D721Med (cell line): ENCODE data around the gene CNPY2.
"Not testable (repeated sequence)": the region's sequence is repeated elsewhere in the genome, so short reads cannot be mapped to it uniquely, and the experiment has no call there.

Source experiments
- DNase-seq: peaks from one replicate; pipeline ENCODE4 v3.0.0; 2011; ENCODE audit warnings: low spot score; ENCODE audit not compliant: insufficient read length
- FAIRE-seq: peaks from 2 replicates; lab custom pipeline; 2011; peaks lifted over from hg19 to GRCh38; lab: Jason Lieb, UNC
- TF ChIP-seq, protein P1 (sequence below): IDR thresholded peaks from 2 replicates; pipeline ENCODE4 v1.5.1; 2012; ENCODE audit warnings: mild to moderate bottlenecking, control low read depth; ENCODE audit not compliant: insufficient read depth; ENCODE audit errors: missing control alignments

CNPY2 gene

DNA sequence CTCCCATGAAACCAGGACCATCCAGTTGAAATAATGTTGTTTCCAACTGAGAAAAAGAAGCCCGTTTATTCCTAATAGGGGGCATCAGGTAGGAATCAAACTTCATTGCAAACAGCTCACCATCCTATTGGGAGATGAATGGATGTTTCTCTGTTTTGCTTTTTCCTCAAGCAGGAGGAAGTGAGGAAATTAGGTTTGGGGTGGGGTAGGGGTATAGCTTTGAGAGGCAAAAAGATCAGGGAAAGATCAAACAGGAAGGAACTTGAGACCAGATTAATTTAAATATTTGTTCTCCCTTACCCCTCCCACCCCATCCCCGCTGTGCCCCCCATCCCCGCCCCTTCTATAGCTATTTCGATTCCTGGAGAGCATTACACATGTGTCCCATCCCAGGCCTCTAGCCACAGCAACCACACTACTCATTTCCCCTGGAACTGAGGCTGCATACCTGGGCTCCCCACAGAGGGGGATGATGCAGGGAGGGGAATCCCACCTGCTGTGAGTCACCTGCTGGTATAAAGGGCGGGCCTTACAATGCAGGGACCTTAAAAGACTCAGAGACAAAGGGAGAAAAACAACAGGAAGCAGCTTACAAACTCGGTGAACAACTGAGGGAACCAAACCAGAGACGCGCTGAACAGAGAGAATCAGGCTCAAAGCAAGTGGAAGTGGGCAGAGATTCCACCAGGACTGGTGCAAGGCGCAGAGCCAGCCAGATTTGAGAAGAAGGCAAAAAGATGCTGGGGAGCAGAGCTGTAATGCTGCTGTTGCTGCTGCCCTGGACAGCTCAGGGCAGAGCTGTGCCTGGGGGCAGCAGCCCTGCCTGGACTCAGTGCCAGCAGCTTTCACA, 22.7 kb upstream of the CNPY2 start, which contains the start of gene IL23A:
Gene IL23A (plus strand): TSS at position 577 of the 850 bp plus-strand sequence. CDS start 161 bp downstream, at position 738.
- TF ChIP-seq, protein P1, sequence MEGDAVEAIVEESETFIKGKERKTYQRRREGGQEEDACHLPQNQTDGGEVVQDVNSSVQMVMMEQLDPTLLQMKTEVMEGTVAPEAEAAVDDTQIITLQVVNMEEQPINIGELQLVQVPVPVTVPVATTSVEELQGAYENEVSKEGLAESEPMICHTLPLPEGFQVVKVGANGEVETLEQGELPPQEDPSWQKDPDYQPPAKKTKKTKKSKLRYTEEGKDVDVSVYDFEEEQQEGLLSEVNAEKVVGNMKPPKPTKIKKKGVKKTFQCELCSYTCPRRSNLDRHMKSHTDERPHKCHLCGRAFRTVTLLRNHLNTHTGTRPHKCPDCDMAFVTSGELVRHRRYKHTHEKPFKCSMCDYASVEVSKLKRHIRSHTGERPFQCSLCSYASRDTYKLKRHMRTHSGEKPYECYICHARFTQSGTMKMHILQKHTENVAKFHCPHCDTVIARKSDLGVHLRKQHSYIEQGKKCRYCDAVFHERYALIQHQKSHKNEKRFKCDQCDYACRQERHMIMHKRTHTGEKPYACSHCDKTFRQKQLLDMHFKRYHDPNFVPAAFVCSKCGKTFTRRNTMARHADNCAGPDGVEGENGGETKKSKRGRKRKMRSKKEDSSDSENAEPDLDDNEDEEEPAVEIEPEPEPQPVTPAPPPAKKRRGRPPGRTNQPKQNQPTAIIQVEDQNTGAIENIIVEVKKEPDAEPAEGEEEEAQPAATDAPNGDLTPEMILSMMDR: no peak
- DNase-seq: no peak
- no peak for FAIRE-seq

DNA sequence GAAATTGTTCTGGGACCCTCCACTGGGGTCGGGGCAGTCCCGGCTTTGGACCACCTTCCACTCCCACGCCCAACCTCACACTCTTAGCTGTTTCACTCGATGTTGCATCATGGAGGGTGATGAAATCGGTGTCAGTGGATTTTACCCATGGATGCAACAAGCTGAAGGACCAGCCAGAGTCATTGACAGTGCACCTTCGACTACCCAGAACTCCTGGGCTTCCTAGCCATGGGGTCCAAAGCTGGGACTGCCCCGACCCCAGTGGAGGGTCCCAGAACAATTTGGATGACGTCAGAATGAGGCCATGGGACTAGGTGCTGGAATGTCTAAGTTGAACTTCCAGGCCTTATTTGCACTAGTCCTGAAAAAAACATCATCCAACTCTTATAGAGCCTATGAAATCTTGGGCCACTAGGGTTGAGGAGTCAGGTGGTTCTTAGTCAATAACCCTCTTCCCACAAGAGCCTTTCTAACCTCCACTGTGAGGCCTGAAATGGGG, 22.0 kb upstream of the CNPY2 start:
- TF ChIP-seq, protein P1: no peak
- DNase-seq: no peak
- no peak for FAIRE-seq

DNA sequence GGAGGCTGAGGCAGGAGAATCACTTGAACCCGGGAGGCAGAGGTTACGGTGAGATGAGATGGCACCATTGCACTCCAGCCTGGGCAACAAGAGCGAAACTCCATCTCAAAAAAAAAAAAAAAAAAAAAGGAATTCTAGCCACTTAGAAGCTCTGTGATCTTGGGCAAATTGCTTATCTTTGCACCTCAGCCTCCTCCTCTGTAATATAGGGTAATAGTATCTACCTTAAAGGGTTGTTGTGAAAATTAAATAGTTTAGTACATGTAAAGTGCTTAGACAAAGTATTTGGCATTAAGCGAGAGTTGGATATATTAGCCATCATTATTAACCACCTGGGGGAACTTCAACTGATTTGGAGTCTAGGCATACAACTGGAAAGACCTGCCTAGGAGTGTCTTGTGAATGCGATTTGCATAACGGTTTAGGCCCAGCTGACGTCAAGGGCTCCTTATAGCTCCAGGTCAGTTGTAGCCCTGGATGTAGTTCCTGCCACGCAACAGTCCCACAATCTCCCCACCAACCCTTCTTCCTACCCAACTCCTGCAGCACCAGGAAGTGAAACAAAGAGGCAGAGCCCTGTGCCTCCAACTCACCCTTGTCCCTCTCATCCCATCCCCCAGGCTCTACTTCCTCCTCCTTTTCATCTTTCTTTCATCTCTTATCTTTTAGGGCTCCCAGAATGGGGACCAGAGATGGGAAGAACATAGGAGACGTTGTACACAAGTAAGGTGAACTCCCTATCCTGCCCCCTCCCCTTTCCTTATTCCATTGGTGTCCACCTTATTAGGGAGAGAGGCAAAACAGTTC, 20.8 kb upstream of the CNPY2 start:
- DNase-seq (no peak), FAIRE-seq (no peak)
- TF ChIP-seq, protein P1: no peak

DNA sequence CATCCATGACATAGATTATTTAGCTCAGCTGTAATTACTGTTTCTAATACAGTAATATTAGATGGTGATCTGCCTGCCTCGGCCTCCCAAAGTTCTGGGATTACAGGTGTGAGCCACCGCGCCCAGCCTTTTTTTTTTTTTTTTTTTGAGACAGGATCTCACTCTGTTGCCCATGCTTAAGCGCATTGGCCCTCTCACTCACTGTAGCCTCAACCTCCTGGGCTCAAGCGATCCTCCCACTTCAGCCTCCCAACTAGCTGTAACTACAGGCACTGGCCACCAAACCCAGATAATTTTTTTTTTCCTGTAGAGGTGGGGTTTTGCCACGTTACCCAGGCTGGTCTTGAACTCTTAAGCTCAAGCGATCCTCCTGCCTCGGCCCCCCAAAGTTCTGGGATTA, 19.7 kb upstream of the CNPY2 start:
- not testable (repeated sequence) for DNase-seq, FAIRE-seq

DNA sequence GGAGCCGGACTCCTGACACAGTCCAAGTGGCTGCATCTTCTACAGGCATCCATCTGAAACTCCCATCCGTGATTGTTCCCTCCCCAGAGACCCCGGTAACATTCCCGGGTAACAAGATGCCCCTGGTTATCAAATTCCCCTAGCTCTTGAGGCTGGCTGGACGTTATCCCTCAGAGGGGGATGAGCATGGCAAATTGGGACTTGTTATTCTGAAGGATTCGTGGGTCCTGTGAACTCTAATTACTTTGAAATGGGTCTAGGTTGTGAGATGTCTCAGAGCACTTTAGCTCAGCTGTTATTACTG, 18.7 kb upstream of the CNPY2 start:
- DNase-seq (no peak), FAIRE-seq (no peak)
- TF ChIP-seq, protein P1: no peak

DNA sequence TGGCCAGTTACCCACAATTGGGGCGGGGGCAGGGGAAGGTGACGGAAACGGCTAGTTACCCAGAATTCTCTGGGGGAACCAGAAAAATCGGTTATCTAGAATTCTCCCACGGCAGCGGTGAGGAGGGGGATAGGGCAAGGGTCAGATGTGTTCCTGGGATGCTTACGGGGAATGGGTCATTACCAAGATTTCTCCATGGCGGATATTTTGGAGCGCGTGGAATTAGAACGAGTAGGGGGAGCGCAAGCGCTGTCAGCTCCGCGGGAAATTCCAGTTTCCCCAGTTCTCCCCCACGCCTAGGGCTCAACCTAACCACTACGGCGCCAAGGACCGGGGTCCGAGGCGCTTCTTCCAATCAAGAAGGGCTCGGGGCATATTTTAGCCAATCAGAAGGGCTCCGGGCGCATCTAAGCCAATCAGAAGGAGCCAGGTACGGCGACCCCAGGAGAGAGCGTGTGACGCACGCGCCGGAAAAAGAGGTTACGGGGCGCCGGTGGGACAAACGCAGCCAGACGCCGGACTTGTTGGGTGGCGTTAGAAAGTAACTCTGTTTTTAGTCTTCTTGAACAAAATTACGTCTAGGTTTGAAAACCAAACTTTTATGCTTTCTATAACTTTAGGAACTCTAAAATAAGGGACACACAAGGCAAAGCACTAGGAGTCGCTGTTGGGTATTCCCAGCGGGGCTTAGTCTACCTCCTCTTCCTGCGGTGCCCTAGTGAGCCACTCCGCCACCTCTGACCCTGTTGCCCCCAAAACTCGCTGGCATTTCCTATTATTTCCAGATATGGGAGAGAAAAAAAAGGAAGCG, 18.1 kb upstream of the CNPY2 start, which contains the start of gene PAN2:
Gene PAN2 (minus strand): TSS at position 322 of the 811 bp plus-strand sequence. CDS start 906 bp downstream, outside the sequence.
- TF ChIP-seq, protein P1: peak; percentile 49
- DNase-seq (peak; percentile 96), FAIRE-seq (no peak)
